HT1080 (cell line): ENCODE results near the gene MED15. TPM values are rescaled to one million over a fixed set of nuclear protein-coding genes. Genes with fewer than 3 reads are reported as not detected.
A peak's percentile ranks its signal among the peaks of the same experiment; 100 is the strongest.
"Not testable (repeated sequence)": the region's sequence is repeated elsewhere in the genome, so short reads cannot be mapped to it uniquely, and the experiment has no call there.

Experiments used
- DNase-seq: peaks from one replicate; pipeline ENCODE4 v3.0.0-alpha.2; 2015; ENCODE audit warnings: low read depth
- total RNA-seq: library from RNA; depleted of rRNA; stranded (reverse); fragments of >200 nt; shearing (Covaris generic); gene quantifications from 2 replicates; pipeline ENCODE4 v1.2.3, GENCODE V29; 2014

Gene MED15
- total RNA-seq, 1 experiment from 2014 or later, result 59.4 TPM

DNA sequence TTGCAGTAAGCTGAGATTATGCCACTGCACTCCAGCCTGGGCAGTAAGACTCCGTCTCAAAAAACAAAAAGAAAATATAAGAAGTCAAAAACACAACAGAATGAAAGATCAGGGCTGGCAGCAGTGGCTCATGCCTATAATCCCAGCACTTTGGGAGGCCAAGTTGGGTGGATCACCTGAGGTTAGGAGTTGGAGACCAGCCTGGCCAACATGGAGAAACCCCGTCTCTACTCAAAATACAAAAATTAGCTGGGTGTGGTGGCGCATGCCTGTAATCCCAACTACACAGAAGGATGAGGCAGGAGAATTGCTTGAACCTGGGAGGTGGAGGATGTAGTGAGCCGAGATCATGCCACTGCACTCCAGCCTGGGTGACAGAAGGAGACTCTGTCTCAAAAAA lies 87.1 kb downstream of the MED15 start:
- DNase-seq, result not testable (repeated sequence)

DNA sequence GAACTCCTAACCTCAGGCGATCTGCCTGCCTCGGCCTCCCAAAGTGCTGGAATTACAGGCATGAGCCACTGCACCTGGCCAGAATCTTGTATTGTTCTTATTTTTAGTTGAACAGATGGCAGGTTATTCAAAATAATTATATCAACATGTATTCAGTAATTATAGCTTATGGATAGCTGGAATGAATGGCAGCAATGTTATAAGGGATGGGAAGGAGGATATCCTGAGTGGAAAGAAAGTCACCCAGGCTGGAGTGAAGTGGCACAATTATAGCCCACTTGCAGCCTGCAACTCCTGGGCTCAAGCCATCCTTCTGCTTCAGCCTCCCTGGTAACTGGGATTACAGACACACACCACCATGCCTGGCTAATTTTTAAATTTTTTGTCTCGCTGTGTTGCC lies 88.1 kb downstream of the MED15 start:
- no peak for DNase-seq

DNA sequence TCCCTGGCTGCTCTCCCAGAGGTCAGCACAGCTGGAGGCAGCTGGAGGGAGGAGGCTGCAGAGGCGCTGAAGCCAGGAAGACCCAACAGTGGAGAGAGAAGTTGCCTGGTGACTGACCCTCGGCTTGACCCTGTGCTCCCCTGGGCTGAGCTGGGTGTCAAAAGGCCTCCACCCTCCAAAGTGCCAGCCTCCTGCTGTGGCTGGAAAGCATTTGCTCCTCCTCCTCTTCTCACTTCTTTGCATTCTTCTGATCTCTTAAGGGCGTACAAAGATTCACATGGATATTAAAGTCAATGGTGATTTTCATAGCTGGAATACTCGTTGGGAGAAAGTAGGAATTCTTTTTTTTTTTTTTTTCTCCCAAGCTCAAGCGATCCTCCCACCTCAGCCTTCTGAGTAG lies 91.7 kb downstream of the MED15 start:
- DNase-seq, result no peak

DNA sequence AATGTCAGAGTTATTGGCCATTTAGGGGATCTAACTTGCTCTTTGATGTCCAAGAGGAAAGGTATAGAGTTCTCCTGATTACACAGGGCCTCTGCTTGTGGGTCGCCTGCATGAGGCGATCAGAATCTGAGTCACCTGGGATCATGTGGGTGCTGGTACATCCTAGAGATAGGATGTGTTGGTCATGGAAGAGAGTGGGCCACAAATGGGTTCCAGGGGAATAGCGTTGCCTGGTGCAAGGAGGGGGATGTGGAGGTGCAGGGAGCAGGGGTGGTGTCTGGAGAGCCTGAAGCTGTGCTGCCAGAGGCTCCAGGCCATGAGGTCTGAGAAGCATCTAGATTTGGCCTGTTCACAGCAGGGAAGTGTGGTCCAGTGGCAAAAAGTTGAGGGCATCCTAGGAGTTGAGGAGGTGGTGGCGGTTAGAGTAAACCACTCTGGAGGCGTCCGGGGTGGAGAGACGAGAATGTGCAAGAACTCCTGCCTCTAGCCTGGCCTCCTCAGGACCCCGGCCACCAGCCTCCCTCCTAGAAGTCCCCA lies 92.8 kb downstream of the MED15 start:
- DNase-seq, result no peak

DNA sequence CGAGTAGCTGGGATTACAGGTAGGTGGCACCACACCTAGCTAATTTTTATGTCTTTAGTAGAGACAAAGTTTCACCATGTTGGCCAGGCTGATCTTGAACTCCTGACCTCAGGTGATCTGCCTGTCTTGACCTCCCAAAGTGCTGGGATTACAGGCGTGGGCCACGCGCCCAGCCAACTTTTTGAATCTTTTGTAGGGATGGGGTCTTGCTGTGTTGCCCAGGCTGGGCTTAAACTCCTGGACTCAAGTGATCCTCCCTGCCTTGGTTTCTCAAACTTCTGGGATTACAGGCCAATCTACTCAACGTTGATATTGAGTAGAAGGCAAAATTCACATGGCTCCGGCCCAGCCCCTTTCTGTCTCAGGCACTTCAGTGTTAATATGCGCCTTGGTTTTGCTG lies 93.9 kb downstream of the MED15 start:
- DNase-seq, result no peak

DNA sequence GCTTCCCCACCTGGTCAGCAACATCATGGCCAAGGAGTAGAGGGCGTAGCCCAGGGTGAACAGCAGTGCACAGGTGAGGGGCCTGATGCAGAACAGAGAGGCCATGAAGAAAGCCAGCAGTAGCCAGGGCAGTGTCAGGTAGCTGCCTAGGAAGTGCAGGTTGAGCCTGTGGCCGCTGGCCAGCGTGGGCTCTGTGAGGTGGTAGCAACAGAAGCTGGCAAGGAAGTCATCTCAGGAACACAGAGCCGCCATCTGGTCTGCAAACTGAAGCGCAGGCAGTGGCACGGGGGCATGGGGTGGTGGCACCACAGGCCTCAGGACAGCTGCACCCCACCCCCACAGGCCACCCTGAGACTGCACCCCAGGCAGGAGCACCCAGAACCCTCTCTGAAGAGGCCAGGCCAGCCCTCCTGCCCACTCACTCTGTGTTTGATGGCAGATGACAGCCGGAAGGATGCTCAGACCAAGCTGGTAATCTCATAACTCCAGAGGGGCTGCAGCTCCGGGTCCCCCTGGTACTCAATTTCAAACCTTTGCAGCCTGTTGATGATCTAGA lies 95.3 kb downstream of the MED15 start:
- no peak for DNase-seq

DNA sequence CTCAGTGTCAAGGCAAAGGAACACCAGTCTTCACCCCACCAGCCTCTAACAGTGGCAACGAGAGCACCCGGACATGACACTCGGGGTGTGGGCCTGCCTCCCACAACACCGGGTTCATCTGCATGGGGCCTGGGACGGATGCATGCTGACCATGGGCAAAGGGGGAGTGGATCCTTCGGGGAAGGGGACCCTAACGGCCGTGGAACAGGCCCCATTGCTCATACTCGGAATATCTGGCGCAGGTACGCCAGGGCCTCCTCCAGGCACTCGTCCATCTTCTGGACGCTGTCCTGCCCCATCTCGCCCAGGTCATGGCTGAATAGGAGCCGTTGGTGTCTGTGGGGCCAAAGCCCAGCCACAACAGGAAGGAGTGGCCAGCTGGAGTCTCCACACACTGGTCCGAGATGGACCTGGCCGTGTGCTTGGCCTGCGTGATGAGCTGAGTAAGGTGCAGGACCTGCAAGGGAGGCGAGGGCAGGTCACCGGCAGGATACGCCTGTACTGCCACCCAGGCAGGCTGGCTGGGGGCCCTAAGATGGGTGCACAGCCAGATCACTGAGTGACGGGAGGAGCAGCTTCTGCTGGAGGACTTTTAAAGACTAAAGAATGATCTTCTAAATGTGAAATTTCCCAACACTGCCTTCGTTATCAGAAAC lies 96.8 kb downstream of the MED15 start:
- no peak for DNase-seq

DNA sequence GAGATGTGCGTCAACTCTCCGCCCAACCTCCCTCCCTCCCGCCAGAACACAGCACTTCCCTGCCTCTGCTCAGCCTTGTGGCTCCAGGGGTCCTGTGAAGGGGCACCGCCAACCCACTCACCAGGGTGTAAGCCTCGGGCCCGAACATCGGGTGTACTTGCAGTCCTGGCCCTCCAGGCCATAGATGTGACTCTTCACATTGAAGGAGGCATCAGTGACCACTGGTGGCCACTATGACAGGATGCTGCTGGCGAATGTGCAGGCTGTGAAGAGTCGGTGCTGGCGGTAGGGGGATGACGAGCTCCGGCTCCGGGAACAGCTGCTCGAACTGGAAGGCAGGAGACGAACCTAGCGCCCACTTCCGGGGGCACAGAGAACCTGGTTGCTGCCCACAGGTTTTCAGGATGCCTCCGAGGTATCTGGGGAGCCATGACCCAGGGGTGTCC lies 97.4 kb downstream of the MED15 start:
- no peak for DNase-seq

DNA sequence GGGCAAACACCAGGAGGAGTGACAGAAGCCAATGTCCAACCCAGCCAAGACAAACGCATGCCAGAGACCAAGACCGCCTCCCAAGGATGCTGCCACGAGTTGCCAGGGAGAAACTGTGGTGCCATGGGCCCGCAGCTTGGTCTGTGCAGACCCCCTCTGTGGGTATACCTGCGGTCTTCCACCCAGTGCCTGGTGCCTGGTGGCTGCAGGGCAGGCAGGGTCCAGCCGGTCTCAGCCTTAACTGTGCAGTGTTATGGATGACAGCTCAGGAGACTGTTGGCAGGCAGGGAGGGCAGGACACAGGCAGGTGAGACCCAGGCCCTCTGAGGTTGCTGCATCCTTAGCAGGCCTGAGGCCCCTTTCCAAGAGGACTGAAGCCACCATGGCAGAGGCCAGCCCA lies 97.9 kb downstream of the MED15 start:
- DNase-seq, result no peak

DNA sequence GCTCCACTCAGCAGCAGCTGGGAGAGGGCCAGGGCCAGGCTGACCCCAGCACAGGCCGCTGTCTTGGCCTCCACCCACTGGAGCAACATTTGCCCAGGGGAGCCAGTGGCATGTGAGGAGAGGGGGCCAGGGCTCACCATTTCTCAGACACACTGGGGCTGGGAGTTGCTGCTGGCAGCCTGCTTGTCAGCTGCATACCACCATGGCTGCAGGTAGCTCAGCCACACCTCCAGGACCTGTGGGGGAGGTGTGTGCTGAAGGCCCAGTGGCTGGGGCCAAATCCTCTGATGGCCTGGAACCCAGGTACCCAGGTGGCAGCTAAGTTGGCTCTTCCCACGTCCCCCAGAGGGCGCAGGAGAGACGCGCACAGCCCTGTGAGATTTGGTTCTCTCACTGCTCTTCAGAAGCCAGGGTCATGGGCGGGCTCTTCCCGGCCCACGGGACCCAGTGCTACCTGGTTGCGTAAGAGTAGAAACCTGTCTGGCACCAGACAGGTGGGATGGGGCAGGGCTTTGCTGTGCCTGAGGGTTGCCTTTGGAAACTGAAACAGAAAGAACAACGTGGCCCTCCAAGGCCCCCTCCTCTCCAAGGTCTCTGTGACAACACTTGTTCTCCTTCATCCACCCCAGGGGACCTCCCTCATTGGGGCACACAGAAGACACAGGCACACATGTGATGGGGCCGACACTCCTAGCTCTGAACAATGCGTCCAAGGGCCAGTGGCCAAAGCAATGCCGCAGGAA lies 98.8 kb downstream of the MED15 start:
- DNase-seq, result peak; percentile 31

DNA sequence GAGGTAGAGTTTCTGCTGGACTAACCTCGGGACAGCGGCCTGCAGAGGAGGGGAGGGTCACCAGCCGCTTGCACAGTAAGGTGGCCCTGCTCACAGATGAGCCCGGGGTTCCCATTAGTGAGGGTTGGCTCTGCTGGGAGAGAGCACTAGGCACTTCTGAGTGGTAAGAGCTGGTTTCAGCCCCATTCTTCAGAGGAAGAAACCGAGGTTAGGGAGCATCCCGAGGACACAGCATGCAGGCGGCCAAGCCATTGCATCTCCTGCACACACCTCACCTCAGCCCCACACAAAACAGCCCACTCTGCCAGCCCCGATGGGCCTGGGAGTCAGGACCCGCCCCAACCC lies 99.3 kb downstream of the MED15 start:
- DNase-seq, result no peak

DNA sequence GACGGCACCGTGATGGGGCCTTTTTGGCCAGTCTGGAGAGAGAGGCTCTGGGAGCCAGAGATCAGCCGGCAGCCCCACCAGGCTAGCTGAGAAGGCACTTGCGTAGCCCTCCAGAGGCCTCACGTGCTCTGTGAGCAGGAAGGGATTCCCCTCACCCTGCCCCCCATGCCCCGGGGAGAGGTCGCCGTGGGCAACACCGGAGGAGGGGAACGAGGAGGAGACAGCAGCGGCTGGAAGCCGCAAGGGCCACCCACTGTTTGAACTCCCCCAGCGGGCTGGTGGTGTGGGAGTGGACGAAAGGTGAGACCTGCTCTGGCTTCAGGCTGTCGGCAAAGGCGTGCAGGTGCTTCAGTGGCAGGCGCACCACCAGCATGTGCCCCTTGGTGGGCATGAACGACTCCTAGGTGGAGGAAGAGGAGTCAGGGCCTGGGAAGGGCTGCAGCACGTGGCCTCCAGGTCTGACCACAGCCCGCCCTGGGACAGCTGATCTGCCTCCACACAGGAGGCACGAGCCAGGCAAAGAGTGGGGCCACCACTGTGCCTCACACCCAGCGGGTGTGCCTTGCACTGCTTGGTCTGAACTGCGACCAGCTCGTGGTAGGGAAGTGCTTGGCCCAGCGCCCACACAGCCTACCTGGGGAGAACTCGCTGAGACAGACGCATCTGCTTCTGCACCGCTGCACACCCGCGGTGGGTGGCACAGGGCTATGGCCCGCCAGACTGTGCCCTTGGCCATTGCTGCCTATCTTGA lies 99.9 kb downstream of the MED15 start:
- no peak for DNase-seq

DNA sequence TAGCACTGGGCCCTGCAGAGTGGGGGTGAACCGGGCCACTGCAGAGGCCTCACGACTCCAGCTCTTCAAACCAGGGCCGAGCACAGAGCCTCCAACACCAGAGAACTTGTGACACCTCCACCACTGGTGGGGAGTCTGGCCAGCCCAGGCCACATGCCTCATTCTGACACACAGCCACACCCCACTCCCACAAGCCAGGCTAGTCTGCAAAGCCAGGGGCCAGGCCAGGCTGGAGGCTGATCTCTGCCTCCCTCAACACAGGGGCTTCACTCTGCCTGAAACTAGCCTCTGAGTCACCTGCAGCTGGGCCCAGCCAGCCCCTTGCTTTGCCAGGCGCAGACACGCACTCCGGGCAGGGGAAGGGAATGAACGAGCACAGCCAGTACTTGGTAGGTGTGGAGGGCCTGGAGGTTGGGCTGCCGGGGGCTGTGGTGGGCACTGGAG lies 102.9 kb downstream of the MED15 start:
- no peak for DNase-seq

DNA sequence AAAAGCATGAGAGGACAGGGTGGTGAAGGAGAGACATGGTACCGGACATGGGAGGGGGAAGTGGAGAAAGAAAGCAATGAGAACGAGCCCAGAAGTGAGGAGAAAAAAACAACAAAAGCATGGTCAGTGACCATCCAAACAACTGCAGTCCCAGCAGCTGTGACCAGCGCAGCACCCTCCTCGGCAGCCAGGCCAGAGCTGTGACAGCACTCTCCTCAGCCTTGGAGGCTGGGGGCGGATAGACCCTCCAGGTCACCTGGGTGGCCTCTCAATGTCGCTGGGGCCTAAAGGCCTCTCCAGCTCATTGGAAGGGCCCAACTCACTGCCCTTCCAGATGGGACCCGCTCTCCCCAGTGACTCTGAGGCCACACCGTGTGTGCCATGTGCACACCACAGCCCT lies 103.3 kb downstream of the MED15 start:
- no peak for DNase-seq

DNA sequence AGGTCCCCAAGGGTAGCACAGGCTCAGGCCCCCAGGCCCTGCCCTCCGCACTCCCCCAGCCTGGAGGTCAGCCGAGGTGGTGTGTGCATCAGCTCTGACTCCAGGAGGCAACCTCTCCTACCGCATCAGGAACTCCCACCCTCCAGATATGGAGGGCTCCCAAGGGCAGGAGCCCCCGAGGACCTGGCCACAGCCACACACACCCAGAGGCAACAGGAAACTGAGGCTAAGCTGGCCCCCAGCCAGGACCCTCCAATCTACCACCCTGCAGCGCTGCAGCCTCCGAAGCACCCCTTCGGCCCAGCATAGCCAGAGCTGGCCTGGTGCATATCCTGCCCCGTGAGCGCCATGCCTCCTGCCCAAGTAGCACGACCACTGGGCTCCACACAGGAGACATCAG lies 104.0 kb downstream of the MED15 start:
- DNase-seq, result no peak

DNA sequence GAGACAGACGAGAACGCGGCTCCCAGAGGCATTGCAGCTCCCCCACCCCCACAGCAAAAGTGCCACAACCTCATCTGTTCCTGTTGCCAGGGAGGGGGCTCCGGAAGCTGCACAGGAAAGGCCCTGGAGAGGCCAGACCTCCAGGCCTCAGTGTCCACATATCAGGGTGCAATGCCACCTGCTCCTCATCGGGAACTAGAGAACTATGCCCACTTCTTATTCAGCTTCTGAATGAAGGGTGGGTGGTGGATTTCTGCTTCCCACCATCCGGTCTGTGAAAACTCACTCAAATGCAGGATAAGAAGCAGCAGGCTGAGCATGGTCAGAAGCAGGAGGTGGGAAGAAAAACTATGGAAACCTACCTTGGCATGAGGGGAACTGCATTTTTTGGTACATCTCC lies 105.9 kb downstream of the MED15 start:
- no peak for DNase-seq

DNA sequence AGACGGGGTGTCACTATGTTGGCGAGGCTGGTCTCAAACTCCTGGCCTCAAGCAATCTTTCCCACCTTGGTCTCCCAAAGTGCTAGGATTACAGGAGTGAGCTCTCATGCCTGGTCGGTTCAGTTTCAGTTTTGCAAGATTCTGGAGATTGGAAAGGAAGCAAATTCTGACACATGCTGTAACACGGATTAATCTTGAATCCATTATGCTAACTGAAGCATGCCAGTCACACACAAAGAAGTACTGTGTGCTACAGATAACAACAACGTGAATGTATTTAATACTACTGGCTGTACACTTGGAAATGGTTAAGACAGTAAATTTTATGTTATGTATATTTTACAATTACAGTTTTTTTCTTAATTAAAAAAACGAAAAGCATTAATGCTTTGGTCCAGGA lies 107.6 kb downstream of the MED15 start:
- no peak for DNase-seq

DNA sequence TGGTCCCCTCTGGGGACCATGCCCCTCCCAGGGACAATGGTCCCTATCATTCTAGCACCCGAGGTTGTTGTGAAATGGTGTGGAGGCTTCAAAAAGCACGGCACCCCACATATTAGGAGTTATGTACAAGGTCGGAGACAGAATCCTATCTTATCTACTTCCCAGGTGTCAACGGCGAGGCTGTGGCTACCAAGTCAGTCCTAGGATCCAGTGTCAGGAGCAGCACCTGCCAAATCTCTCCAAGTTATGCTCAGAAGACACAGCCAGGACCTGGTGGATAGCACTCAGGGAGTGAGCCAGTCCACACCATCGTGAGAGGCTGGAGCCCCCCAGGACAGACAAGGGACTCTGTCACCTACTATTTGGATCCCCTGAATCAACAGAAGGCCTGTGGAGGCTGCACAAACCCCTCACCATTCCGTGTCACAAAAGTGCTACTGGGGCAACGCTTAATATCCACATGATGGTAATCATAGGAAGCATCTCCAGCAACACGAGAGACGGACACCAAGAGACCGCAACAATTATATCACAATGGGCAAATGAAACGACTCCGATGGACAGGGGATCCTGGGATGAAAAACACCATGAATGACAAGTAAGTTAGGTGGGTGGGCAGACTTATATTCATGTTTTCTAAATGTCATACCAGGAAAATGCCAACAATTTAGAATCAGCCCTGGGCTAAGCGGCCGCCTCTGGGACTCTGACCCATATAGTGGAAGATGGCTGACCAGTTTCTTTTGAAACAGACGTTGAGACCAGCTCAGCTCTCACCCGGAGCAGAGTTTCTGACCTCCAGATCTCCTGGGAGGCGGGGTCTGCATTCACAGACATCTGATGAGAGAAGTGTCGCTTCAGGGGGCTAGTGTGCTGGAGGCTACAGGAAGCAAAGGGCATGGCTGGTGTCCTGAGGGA lies 108.4 kb downstream of the MED15 start:
- no peak for DNase-seq

DNA sequence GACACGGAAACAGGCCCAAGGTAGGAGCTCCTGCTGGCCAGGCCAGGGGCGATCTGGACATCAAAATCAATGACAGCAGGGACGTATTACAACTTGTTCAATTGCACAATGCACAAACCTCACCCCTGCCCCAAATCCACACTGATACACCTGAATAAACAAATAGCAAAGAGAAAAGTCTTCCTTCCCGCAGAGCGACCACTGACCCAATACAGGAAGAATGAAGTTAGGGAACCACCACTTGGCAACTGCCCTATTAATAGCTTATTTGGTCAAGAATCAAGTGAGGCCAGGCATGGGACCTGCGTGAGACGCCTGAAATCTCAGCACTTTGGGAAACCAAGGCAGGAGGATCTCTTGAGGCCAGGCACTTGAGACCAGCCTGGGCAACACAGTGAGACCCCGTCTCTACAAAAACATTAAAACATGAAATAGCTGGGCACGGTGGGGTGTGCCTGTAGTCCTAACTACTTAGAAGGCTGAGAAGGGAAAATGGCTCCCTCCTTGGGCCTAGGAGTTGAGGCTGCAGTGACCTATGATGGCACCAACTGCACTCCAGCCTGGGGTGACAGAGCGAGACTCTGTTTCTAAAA lies 109.1 kb downstream of the MED15 start:
- no peak for DNase-seq

DNA sequence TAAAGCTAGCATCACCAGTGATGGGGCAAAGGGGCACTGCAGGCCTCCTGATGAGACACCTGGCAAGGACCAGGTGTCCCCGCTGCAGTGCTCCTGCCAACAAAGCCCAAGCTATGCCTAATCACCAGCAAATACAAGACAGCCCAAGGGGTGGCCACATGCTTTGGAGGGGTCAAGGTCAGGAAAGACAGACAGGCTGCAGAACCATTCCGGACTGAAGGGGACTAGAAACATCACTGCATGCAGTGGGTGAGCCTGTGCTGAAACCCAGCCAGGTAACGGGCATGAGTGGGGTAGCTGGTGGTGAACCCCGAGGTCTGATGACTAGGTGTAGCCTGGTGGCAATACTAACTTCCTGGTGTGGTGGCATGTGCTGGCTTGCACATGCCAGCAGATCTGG lies 111.1 kb downstream of the MED15 start:
- no peak for DNase-seq
